ENCODE measurements around the gene CTNNBL1.
"Not testable (repeated sequence)": the region's sequence is repeated elsewhere in the genome, so short reads cannot be mapped to it uniquely, and the experiment has no call there.

Gene CTNNBL1

GRCh38 chr20:37677969-37678861 is 15.6 kb upstream of the CTNNBL1 start:
- DNase-seq (ENCODE audit: low read depth in 2 of 2) = no peak
- no peak for TF ChIP-seq CTCF (IDR thresholded peaks at IDR 0.05; ENCODE audit: low read depth, low read length)
- H3K4me3 ChIP-seq (replicated peaks in 1 of 2; ENCODE audit: low read depth in 2 of 2, low read length in 2 of 2) = no peak overlapping the region

DNA sequence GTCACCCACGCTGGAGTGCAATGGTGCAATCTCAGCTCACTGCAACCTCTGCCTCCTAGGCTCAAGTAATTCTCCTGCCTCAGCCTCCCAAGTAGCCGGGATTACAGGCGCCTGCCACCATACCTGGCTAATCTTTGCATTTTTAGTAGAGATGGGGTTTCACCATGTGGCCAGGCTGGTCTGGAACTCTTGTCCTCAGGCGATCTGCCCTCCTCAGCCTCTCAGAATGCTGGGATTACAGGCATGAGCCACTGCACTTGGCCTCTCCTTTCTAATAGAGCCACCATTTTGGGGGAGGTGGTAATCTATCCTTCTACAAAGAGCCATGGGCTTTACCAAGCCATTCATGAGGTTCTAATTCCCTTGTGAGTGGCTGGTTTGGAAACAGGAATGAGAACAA is 14.1 kb upstream of the CTNNBL1 start:
- not testable (repeated sequence) for DNase-seq (ENCODE audit: low read depth in 2 of 2); H3K4me3 ChIP-seq (replicated peaks in 1 of 2; ENCODE audit: low read depth in 2 of 2, low read length in 2 of 2)

DNA sequence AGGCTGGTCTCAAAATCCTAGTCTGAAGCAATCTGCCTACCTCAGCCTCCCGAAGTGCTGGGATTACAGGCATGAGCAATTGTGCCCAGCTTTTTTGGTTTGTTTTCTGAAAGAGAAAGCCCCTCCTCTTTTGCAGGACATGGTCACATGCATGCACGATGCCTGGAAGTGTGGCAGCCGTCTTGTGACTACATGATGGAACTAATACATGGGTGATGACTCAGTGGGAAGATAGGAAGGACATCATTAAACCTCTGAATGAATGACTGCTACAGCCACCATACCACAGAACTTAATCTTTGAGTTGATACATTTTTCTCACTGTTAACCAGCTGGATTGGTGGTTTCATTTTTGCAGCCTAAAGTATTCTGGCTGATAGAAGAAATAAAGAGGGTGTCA is 13.4 kb upstream of the CTNNBL1 start:
- H3K4me3 ChIP-seq (replicated peaks in 1 of 2; ENCODE audit: low read depth in 2 of 2, low read length in 2 of 2) = no peak overlapping the region
- no peak for TF ChIP-seq CTCF (IDR thresholded peaks at IDR 0.05; ENCODE audit: low read depth, low read length)
- peak in 1 of 2 donors; percentile 11 for DNase-seq (ENCODE audit: low read depth in 2 of 2)

GRCh38 chr20:37681384-37682112 is 12.3 kb upstream of the CTNNBL1 start:
- TF ChIP-seq CTCF (IDR thresholded peaks at IDR 0.05; ENCODE audit: low read depth, low read length) = no peak
- H3K4me3 ChIP-seq (replicated peaks in 1 of 2; ENCODE audit: low read depth in 2 of 2, low read length in 2 of 2) = no peak overlapping the region
- no peak for DNase-seq (ENCODE audit: low read depth in 2 of 2)

DNA sequence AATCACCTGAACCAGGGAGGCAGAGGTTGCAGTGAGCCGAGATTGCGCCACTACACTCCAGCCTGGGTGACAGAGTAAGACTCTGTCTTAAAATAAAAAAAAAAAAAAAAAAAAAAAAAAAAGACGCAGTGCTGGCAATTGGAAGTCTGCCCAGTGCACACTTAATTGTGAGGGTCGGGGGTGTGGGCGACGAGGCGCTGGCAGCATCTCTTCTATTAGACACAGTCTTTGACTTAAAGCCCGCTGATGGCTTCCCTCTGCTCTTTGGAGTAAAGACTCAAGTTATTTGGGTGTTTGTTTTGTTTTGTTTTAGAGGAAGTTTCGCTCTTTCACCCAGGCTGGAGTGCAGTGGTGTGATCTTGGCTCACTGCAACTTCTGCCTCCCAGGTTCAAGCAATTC is 10.7 kb upstream of the CTNNBL1 start:
- not testable (repeated sequence) for DNase-seq (ENCODE audit: low read depth in 2 of 2); H3K4me3 ChIP-seq (replicated peaks in 1 of 2; ENCODE audit: low read depth in 2 of 2, low read length in 2 of 2)

GRCh38 chr20:37686762-37687477 is 6.9 kb upstream of the CTNNBL1 start:
- no peak for TF ChIP-seq CTCF (IDR thresholded peaks at IDR 0.05; ENCODE audit: low read depth, low read length)
- peak in 1 of 2 donors; percentile 62 for DNase-seq (ENCODE audit: low read depth in 2 of 2)
- H3K4me3 ChIP-seq (replicated peaks in 1 of 2; ENCODE audit: low read depth in 2 of 2, low read length in 2 of 2) = no peak overlapping the region

DNA sequence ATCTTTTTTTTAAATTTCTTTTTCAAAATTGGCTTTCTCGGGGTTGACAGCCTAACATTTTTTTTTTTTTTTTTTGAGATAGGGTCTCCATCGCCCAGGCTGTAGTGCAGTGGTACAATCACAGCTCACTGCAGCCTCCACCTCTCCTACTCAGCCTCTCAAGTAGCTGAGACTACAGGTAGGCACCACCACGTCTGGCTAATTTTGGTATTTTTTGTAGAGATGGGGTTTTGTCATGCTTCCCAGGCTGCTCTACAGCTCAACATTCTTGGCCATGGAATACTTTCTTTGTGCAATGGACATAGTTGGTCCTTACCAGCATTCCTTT is 6.4 kb upstream of the CTNNBL1 start:
- DNase-seq (ENCODE audit: low read depth in 2 of 2) = no peak
- no peak overlapping the region for H3K4me3 ChIP-seq (replicated peaks in 1 of 2; ENCODE audit: low read depth in 2 of 2, low read length in 2 of 2)
- TF ChIP-seq CTCF (IDR thresholded peaks at IDR 0.05; ENCODE audit: low read depth, low read length) = no peak

All from cardiac fibroblast (primary cell).